SKM-1 treated with dmso at 0.1 percent for 144 hours (cell line): ENCODE measurements around the gene FAM114A1.
A peak's percentile ranks its signal among the peaks of the same experiment; 100 is the strongest.
"Not testable (repeated sequence)": the region's sequence is repeated elsewhere in the genome, so short reads cannot be mapped to it uniquely, and the experiment has no call there.

Experiments used
- DNase-seq: peaks from one replicate; lab custom pipeline; 2025; ENCODE audit not compliant: unreplicated experiment; lab: John Stamatoyannopoulos, UW

Gene FAM114A1

GRCh38 chr4:38928974-38929373 is 61.4 kb downstream of the FAM114A1 start:
- DNase-seq, result no peak

- DNase-seq, result no peak
These were observed 62.6 kb downstream of the FAM114A1 start for GRCh38 chr4:38930204-38930603.

GRCh38 chr4:38930707-38931106 is 63.1 kb downstream of the FAM114A1 start:
- no peak for DNase-seq

- no peak for DNase-seq
These were observed 63.5 kb downstream of the FAM114A1 start for GRCh38 chr4:38931125-38931524.

GRCh38 chr4:38935391-38936073 is 67.9 kb downstream of the FAM114A1 start:
- DNase-seq, result no peak

- DNase-seq, result no peak
These were observed 71.6 kb downstream of the FAM114A1 start for GRCh38 chr4:38939165-38939564.

- DNase-seq, result no peak
These were observed 72.9 kb downstream of the FAM114A1 start for GRCh38 chr4:38940476-38940875.

GRCh38 chr4:38941906-38942305 is 74.3 kb downstream of the FAM114A1 start:
- DNase-seq, result not testable (repeated sequence)

GRCh38 chr4:38943343-38943742 is 75.7 kb downstream of the FAM114A1 start:
- DNase-seq, result no peak

GRCh38 chr4:38944440-38944839 is 76.8 kb downstream of the FAM114A1 start:
- DNase-seq, result no peak

GRCh38 chr4:38946919-38947318 is 79.3 kb downstream of the FAM114A1 start:
- peak; percentile 9 for DNase-seq

GRCh38 chr4:38948551-38948950 is 80.9 kb downstream of the FAM114A1 start:
- DNase-seq, result no peak

- no peak for DNase-seq
These were observed 81.9 kb downstream of the FAM114A1 start for GRCh38 chr4:38949411-38950051.

- DNase-seq, result no peak
These were observed 82.6 kb downstream of the FAM114A1 start for GRCh38 chr4:38950159-38950558.

- DNase-seq, result no peak
These were observed 83.1 kb downstream of the FAM114A1 start for GRCh38 chr4:38950734-38951133.

GRCh38 chr4:38951598-38951997 is 84.0 kb downstream of the FAM114A1 start:
- no peak for DNase-seq

GRCh38 chr4:38952017-38952416 is 84.4 kb downstream of the FAM114A1 start:
- no peak for DNase-seq

GRCh38 chr4:38954727-38955126 is 87.1 kb downstream of the FAM114A1 start:
- no peak for DNase-seq

- DNase-seq, result no peak
These were observed 88.4 kb downstream of the FAM114A1 start for GRCh38 chr4:38955957-38956356.

GRCh38 chr4:38957261-38957815 is 89.7 kb downstream of the FAM114A1 start:
- no peak for DNase-seq

- no peak for DNase-seq
These were observed 90.3 kb downstream of the FAM114A1 start for GRCh38 chr4:38957893-38958292.

- DNase-seq, result no peak
These were observed 91.0 kb downstream of the FAM114A1 start for GRCh38 chr4:38958453-38959190.
